GM19240 (cell line): ENCODE results near the gene ITPKA.

Experiments used
- DNase-seq: peaks from one replicate; pipeline ENCODE4 v3.0.0; 2011; ENCODE audit warnings: low spot score; ENCODE audit not compliant: insufficient read length

The ITPKA gene

DNA sequence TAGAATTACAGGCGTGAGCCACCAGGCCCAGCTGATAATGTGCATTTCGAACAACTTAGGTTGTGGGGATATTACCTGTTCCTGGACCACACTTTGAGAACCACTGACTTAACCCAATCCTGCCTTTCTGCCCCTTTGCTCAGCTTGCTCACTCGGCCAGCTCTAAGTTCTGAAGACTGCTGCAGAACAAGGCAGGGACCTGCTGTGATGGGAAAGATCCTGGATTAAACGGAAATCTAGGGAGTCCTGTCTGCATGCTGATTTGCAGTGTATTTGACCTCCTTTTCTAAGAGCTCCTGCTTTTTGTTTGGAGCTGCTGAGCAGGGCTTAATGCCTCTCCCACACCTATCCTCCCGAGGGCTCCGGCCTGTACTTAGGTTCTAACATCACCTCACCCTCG, 17.1 kb downstream of the ITPKA start:
- DNase-seq = no peak

DNA sequence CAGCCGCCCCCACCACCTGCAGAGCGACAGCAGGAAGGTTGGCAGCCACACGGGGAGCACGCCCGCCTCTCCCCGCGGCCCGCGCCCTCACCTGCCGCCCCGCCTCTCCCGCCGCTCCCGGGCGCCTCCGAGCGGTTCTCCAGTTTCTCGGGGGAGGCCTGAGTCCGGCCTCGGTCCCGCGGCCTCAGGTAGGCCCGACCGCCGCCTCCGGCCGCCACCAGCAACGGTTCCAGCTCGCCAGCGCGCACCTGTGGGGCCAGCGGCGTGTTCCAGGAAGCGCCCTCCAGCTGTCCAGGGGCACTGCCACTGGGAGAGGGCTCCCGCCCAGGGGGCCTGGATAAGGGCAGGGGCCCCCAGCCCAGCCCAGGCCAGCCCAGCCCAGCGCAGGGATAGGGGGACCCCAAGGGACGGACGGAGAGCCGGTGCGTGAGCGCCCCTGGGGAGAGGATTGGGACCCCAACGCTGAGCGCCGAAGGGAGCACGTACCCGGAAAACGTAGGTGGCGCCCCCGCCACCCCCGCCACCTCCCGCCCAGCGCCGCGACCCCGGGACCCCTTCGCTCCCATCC, 17.7 kb downstream of the ITPKA start:
- no peak for DNase-seq

- DNase-seq = no peak
These were observed 18.3 kb downstream of the ITPKA start for GRCh38 chr15:41511899-41512369.

GRCh38 chr15:41512512-41512939, 18.9 kb downstream of the ITPKA start:
- no peak for DNase-seq

- no peak for DNase-seq
These were observed 19.3 kb downstream of the ITPKA start for GRCh38 chr15:41512940-41513505.

- no peak for DNase-seq
These were observed 20.0 kb downstream of the ITPKA start, which contains the start of gene LTK for GRCh38 chr15:41513506-41514227. Gene LTK (minus strand): TSS chr15:41513827. CDS start chr15:41513709, 118 bp downstream.

DNA sequence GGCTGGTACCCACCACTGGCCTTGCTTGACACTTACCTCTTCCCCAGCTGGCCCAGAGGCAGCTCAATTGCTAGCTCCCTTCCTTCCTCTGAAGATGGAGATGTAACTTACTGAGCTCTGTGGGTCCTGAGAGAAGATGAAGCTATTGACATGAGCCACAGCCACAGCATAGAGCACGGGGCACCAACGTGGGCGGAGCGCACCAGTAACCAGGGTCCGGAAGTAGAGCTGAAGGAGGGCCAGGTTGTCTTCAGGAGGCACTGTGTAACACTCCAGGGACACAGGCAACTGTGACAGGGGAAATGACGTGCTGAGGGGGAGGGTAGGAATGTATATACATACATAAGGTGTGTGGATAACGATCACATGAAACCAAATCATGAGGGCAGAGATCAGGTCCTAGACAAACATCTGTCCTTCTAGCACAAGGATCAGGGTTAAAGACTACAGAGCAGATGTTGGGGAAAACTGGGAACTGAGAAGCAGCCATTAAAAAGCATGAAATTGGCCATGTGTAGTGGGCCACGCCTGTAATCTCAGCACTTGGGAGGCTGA, 24.3 kb downstream of the ITPKA start:
- no peak for DNase-seq

DNA sequence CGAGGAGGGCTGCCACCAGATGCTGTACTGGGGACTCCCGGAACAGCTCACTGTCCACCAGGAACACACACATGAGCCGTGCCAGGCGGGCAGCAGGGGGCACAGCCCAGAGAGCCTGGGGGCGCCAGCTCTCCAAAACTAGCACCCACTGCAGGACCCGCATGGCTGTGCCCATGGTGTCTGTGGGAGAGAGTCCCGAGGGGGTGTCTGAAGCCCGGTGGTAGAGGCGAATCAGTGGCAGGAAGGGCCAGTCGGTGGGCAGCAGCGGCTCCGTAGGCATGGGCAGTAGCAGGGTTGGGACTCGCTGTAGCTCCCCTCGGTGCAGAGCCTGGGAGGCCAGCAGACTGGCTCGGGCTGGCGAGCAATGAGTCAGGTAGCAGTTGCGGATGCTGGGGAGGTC, 27.0 kb downstream of the ITPKA start:
- no peak for DNase-seq

DNA sequence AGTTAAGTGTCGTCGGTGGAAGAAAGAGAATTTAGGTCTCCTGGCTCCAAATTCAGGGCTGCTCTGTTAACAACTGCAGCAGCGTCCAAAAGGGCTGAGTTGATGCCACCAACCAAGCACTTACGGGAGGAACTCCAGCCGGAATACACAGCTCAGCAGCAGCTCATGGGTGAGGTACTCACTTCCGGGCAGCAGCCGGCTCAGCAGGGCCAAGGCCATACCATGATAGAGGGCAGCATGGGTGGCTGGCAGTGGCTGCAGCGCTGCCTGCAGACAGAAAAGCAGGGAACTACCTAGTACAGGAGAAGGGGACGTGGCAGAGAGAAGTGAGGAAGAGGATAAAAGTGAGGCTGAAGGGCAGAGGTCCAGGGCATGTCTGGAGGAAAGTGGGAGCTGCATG, 27.9 kb downstream of the ITPKA start:
- DNase-seq = no peak

- no peak for DNase-seq
These were observed 29.4 kb downstream of the ITPKA start for GRCh38 chr15:41523097-41523496.

- DNase-seq = no peak
These were observed 36.8 kb downstream of the ITPKA start for GRCh38 chr15:41530363-41530956.

DNA sequence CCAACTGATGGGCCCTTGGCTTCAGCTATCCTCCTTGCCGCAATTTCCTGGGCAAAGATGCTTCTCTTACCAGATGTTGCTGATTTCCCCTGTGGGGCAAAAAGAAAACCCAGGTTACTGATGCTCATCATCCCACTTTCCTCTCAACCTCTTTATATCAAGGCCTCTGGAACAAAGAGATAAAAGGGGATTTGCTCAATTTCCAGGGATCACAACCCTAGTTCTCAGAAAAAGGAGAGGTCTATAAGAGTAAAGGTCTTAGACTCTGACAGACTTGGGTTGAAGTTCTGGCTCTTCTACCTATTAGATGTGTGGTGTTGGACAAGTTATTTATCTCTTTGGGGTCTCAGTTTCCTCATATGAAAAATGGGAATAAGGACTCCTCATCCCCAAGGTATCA, 41.9 kb downstream of the ITPKA start:
- no peak for DNase-seq

DNA sequence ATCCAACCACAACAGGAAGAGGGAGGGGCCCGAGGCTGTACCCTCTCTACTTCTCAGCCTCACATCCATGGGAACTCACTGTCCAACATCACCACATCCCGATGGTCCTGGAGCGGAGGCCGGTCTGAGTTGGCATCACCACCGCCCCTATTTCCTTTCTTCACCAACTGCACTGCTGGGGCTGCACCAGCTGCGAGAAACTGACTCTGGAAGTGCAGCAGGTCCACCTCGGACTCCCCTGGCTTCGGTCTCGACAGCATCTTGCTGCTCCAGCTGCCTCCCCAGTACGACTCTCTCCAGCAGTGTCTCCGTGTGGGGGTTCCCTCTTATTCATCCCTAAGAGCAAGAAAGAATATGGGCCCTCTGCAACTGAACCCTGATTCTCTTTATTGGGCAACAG, 43.2 kb downstream of the ITPKA start:
- no peak for DNase-seq

- DNase-seq = no peak
These were observed 49.8 kb downstream of the ITPKA start for GRCh38 chr15:41543521-41543870.

DNA sequence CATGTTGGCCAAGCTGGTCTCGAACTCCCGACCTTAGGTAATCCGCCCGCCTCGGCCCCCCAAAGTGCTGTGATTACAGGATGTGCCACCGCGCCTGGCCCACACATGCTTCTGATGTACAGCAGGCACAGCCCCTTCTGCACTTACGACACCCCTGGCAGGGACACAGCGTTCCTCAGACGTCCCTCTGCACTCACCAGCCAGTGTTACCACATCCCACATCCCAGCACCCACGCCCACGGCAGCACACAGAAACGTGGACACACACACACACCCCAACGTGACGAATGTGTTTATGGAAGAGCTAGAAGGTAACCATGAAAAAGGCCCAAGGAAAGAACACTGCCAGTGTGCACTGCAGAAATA, 51.0 kb downstream of the ITPKA start:
- no peak for DNase-seq

DNA sequence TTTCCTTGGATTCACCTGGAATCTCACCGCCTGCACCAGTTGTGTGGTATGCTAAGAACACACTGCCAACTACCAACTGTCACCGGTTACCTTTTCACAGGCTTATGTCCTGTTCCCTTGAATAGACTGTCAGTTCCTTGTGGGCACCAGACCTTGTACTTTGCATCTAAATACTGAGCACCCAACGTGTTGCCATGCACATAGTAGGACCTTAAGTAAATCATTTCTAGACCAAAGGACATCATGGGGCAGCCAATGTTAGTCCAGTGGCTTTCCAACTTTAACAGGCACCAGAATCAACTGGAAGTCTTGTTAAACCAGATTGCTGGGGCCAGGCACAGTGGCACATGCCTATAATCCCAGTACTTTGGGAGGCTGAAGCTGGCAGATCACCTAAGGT, 51.5 kb downstream of the ITPKA start:
- DNase-seq = no peak

DNA sequence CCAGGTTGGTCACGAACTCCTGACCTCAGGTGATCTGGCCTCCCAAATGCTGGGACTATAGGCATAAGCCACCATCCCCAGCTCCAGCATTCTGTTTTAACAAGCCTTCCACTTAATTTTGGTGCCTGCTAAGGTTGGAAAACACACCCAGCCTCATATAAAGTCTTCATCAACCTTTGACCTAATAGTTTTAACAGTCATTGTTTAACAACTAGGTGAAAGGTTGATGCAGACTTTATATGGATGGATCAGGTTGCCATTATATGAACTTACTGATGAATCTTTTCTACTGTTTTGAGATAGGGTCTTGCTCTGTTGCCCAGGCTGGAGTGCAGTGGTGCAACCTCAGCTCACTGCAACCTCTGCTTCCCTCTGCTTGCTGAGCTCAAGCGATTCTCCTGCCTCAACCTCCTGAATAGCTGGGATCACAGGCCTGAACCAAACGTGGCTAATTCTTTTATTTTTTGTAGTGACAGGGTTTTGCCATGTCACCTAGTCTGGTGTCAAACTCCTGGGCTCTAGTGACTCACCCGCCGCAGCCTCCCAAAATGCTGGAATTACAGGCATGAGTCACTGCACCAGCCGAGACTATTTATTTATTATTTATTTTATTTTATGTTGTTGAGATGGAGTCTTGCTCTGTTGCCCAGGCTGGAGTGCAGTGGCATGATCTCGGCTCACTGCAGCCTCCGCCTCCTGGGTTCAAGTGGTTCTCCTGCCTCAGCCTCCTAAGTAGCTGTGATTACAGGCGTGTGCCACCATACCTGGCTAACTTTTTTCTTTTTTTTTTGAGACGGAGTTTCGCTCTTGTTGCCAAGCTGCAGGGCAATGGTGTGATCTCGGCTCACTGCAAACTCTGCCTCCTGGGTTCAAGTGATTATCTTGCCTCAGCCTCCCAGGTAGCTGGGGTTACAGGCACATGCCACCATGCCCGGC, 53.4 kb downstream of the ITPKA start:
- no peak for DNase-seq

- DNase-seq = no peak
These were observed 56.5 kb downstream of the ITPKA start for GRCh38 chr15:41550066-41550775.
